Neural progenitor cell (in vitro differentiated cells): ENCODE results near the gene PCDH9.

Experiments used
- EZH2 ChIP-seq: fragments of 200-600 bp; sonication (generic); IDR thresholded peaks from 2 replicates; pipeline ENCODE4 v1.6.1; 2017; ENCODE audit warnings: antibody characterized with exemption, mild to moderate bottlenecking, moderate library complexity
- EZH2phosphoT487 ChIP-seq: fragments of 200-600 bp; sonication (generic); IDR thresholded peaks from 2 replicates; pipeline ENCODE4 v1.6.1; 2017; ENCODE audit warnings: antibody characterized with exemption
- TF ChIP-seq, protein P1 (sequence below): fragments of 200-600 bp; sonication (generic); IDR thresholded peaks from 2 replicates; pipeline ENCODE4 v1.5.1; 2017; ENCODE audit warnings: antibody characterized with exemption, mild to moderate bottlenecking

DNA sequence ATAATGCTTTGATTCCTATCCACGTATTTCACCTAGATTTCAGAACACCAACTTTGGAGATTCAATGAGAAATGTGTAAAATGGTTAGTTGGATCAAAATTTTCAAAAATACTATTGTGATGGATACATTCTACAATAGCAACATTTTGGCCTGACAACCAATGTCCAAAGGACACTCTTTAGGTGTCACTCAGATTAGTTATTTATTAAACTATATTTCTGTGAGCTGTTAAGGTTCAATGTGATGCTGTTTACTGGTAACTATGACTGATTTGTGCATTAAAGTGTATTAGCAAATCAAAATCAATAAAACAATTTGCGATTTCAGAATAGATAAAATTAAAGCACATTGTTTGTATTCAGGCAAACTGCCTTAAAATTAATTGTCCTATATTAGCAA, 149.8 kb downstream of the PCDH9 start:
- TF ChIP-seq, protein P1, sequence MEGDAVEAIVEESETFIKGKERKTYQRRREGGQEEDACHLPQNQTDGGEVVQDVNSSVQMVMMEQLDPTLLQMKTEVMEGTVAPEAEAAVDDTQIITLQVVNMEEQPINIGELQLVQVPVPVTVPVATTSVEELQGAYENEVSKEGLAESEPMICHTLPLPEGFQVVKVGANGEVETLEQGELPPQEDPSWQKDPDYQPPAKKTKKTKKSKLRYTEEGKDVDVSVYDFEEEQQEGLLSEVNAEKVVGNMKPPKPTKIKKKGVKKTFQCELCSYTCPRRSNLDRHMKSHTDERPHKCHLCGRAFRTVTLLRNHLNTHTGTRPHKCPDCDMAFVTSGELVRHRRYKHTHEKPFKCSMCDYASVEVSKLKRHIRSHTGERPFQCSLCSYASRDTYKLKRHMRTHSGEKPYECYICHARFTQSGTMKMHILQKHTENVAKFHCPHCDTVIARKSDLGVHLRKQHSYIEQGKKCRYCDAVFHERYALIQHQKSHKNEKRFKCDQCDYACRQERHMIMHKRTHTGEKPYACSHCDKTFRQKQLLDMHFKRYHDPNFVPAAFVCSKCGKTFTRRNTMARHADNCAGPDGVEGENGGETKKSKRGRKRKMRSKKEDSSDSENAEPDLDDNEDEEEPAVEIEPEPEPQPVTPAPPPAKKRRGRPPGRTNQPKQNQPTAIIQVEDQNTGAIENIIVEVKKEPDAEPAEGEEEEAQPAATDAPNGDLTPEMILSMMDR, result no peak
- TF ChIP-seq EZH2, result no peak
- TF ChIP-seq EZH2phosphoT487, result no peak
